GM21515 (cell line): ENCODE results near the gene SLC25A44.
"Not testable (repeated sequence)": the region's sequence is repeated elsewhere in the genome, so short reads cannot be mapped to it uniquely, and the experiment has no call there.

Experiments used
- ATAC-seq: cut with Tn5 transposase; IDR thresholded peaks from one replicate; pipeline ENCODE4 v1.9.1; 2021; ENCODE audit not compliant: unreplicated experiment

SLC25A44 gene

GRCh38 chr1:156162430-156163037, 31.4 kb upstream of the SLC25A44 start:
- ATAC-seq = no peak

- no peak for ATAC-seq
These were observed 30.2 kb upstream of the SLC25A44 start for GRCh38 chr1:156163712-156164111.

GRCh38 chr1:156164125-156164831, 29.6 kb upstream of the SLC25A44 start:
- ATAC-seq = no peak

- no peak for ATAC-seq
These were observed 28.8 kb upstream of the SLC25A44 start for GRCh38 chr1:156165083-156165482.

GRCh38 chr1:156167536-156167935, 26.4 kb upstream of the SLC25A44 start:
- no peak for ATAC-seq

- ATAC-seq = no peak
These were observed 21.0 kb upstream of the SLC25A44 start for GRCh38 chr1:156172696-156173470.

- no peak for ATAC-seq
These were observed 17.2 kb upstream of the SLC25A44 start for GRCh38 chr1:156176610-156177210.

GRCh38 chr1:156177919-156178654, 15.8 kb upstream of the SLC25A44 start:
- no peak for ATAC-seq

GRCh38 chr1:156180471-156180870, 13.4 kb upstream of the SLC25A44 start:
- ATAC-seq = no peak

GRCh38 chr1:156181391-156181924, 12.4 kb upstream of the SLC25A44 start:
- ATAC-seq = not testable (repeated sequence)

GRCh38 chr1:156182010-156182779, 11.7 kb upstream of the SLC25A44 start:
- ATAC-seq = not testable (repeated sequence)

- not testable (repeated sequence) for ATAC-seq
These were observed 7.3 kb upstream of the SLC25A44 start for GRCh38 chr1:156186347-156187177.

- not testable (repeated sequence) for ATAC-seq
These were observed 3.6 kb upstream of the SLC25A44 start for GRCh38 chr1:156190265-156190664.

- ATAC-seq = no peak
These were observed 2.5 kb upstream of the SLC25A44 start for GRCh38 chr1:156191292-156191964.

GRCh38 chr1:156193208-156193487, 756 bp upstream of the SLC25A44 start:
- ATAC-seq = no peak

- ATAC-seq = no peak
These were observed 372 bp downstream of the SLC25A44 start for GRCh38 chr1:156194300-156194652.

GRCh38 chr1:156195853-156196252, 1.9 kb downstream of the SLC25A44 start:
- ATAC-seq = no peak

- ATAC-seq = no peak
These were observed 2.5 kb downstream of the SLC25A44 start for GRCh38 chr1:156196445-156196844.
